ENCODE results near the gene ZNF83. TPM values are rescaled to one million over a fixed set of nuclear protein-coding genes. Genes with fewer than 3 reads are reported as not detected.

ZNF83 gene
- total RNA-seq, 2 donors from 2014 or later: 9.6 to 19.7 TPM

DNA sequence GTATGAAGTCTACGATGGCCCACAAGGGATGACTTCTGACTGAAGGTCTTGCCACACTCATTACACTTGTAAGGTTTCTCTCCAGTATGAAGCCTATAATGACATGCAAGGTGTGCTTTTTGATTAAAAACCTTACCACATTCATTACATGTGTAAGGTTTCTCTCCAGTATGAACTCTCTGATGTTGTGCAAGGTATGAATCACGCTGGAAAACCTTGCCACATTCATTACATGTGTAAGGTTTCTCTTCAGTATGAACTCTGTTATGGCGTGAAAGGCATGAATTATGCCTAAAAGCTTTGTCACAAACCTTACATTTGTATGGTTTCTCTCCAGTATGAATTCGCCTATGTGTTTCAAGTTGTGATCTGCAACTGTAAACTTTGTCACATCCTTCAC is 15.0 kb upstream of the ZNF83 start:
- Histone ChIP-seq H3K4me1 (no peaks in the 10 kb centered on the region), H3K36me3 (no peaks in the 10 kb centered on the region), H3K9me3 (no peaks in the 10 kb centered on the region), H3K27me3 (no peaks in the 10 kb centered on the region), H3K27ac (no peak overlapping the region), H3K4me3 (no peak overlapping the region), H3K9ac (ENCODE audit: low read depth in 2 of 2, low read length in 2 of 2) (no peak overlapping the region)
- DNase-seq: no peak
- TF ChIP-seq, protein P1, sequence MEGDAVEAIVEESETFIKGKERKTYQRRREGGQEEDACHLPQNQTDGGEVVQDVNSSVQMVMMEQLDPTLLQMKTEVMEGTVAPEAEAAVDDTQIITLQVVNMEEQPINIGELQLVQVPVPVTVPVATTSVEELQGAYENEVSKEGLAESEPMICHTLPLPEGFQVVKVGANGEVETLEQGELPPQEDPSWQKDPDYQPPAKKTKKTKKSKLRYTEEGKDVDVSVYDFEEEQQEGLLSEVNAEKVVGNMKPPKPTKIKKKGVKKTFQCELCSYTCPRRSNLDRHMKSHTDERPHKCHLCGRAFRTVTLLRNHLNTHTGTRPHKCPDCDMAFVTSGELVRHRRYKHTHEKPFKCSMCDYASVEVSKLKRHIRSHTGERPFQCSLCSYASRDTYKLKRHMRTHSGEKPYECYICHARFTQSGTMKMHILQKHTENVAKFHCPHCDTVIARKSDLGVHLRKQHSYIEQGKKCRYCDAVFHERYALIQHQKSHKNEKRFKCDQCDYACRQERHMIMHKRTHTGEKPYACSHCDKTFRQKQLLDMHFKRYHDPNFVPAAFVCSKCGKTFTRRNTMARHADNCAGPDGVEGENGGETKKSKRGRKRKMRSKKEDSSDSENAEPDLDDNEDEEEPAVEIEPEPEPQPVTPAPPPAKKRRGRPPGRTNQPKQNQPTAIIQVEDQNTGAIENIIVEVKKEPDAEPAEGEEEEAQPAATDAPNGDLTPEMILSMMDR (IDR thresholded peaks at IDR 0.05): no peak
- intact Hi-C loops (cut with DNase I): no loop called here

DNA sequence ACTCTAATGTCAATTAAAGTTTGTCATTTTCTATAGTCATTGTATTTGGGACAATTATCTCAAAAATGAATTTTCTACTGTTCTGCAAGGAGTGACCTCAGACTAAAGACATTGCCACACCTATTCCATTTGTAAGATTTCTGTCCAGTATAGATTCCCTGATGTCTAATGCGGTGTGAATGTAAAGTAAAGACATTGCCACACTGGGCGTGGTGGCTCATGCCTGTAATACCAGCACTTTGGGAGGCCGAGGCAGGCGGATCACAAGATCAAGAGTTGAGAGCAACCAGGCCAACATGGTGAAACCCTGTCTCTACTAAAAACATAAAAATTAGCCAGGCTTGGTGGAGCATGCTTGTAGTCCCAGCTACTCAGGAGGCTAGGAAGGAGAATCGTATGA is 13.8 kb upstream of the ZNF83 start:
- H3K27ac ChIP-seq: no peak overlapping the region
- H3K9ac ChIP-seq (ENCODE audit: low read depth in 2 of 2, low read length in 2 of 2): no peak overlapping the region
- no peaks in the 10 kb centered on the region for H3K36me3 ChIP-seq
- no peaks in the 10 kb centered on the region for H3K27me3 ChIP-seq
- H3K4me1 ChIP-seq: no peaks in the 10 kb centered on the region
- no peak overlapping the region for H3K4me3 ChIP-seq
- intact Hi-C loops (cut with DNase I): no loop called here
- no peak for DNase-seq
- TF ChIP-seq, protein P1 (IDR thresholded peaks at IDR 0.05): no peak
- H3K9me3 ChIP-seq: no peaks in the 10 kb centered on the region

DNA sequence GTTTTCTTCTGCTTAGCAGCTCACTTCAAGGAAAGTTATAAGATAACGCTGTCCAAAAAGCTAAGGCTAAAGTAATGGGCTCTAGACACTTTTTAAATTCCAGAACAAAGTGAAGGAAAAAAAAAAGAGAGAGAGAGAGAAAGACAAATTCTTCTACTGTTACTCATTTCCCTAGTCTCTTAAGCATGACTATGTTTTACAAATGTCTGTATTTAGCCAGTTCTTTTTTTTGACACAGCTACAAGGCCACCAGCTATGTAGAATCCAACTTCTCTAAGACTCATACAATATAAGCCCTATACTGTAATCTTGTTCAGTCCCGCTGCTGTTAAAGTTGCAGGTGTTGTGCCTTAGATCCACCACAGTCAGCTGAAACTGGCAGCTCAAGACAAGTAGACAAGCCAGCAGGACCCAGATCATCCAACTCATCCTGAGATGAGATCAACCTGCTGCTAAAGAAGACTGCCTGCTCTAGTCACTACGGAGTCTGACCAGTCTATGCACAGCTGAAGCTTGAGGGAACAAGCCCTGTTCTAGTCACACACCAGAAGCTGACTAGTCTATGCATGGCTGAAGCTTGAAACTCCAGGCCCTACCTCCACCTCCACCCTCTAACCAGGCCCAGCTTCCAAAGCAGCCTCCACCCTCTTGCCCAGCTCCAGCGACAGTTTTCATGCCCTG is 10.3 kb upstream of the ZNF83 start:
- Histone ChIP-seq H3K36me3 (no peaks in the 10 kb centered on the region), H3K27ac (no peak overlapping the region), H3K9me3 (no peaks in the 10 kb centered on the region), H3K4me3 (no peak overlapping the region), H3K9ac (ENCODE audit: low read depth in 2 of 2, low read length in 2 of 2) (no peak overlapping the region), H3K4me1 (no peaks in the 10 kb centered on the region), H3K27me3 (no peaks in the 10 kb centered on the region)
- no peak for DNase-seq
- intact Hi-C loops (cut with DNase I): no loop called here
- TF ChIP-seq, protein P1 (IDR thresholded peaks at IDR 0.05): no peak

DNA sequence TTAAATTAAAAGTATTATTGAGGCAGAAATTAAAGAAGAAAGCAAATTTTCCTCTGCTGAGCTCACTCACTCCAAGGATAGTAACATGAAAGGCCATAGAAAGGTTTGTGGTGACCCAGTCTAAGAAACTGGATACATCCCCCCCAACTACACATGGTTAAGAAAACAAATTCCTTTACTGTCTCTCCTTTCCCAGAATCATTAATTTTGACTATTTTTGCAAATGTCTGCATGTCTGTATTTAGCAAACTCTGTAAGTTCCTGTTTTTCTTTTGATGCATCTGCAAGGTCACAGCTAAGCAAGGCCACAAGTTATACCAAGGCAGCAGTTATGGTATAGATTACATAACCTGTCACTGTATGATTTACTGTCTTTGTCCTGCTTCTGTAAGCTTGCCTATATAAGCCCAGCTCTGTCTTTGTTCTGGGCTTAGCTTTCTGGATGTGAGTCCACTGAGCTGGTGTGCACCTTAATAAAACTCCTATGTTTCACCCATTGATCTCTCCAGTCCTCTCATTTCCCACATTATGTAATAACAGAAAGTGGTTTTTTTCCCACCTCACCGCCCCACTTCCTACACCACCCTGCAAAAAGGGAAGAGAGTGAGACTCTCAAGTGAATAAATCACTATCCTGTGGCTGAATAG is 8.5 kb upstream of the ZNF83 start:
- no peaks in the 10 kb centered on the region for H3K27me3 ChIP-seq
- no peak overlapping the region for H3K9ac ChIP-seq (ENCODE audit: low read depth in 2 of 2, low read length in 2 of 2)
- no peak overlapping the region for H3K4me3 ChIP-seq
- no peaks in the 10 kb centered on the region for H3K4me1 ChIP-seq
- TF ChIP-seq, protein P1 (IDR thresholded peaks at IDR 0.05): no peak
- no peak for DNase-seq
- no peaks in the 10 kb centered on the region for H3K36me3 ChIP-seq
- intact Hi-C loops (cut with DNase I): no loop called here
- H3K27ac ChIP-seq: no peak overlapping the region
- H3K9me3 ChIP-seq: no peaks in the 10 kb centered on the region

DNA sequence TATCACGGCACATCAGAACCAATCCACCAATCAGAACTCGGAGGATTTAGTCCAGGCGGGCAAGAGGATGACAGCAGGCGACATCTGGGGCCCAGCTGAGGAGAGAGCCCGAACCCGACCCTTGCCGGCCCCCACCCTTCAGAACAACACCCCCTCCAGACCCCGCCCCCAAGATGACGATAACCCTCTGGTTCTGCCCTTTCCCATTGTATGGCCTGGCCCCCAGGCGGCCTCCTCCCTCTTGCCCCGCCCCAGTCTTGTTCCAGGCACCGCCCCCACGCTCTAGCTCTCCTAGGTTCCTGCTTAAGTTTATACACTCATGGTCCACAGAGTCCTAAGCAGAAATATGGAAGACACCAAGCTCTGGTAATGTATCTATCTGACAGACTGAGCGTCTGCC is 2.8 kb upstream of the ZNF83 start:
- TF ChIP-seq, protein P1 (IDR thresholded peaks at IDR 0.05): no peak
- Histone ChIP-seq H3K4me1 (no peaks in the 10 kb centered on the region), H3K4me3 (no peak overlapping the region), H3K27ac (no peak overlapping the region), H3K9ac (ENCODE audit: low read depth in 2 of 2, low read length in 2 of 2) (no peak overlapping the region), H3K9me3 (no peaks in the 10 kb centered on the region), H3K36me3 (no peaks in the 10 kb centered on the region), H3K27me3 (no peaks in the 10 kb centered on the region)
- no peak for DNase-seq
- intact Hi-C loops (cut with DNase I): no loop called here

Data from colonic mucosa (tissue), 4 donors.